CD14-positive monocyte (primary cell): ENCODE results near the gene SLC6A20. TPM values are rescaled to one million over a fixed set of nuclear protein-coding genes. Genes with fewer than 3 reads are reported as not detected.
A peak's percentile ranks its signal among the peaks of the same experiment; 100 is the strongest.

Experiments
- DNase-seq, 3 donors: peaks; one replicate each; pipeline ENCODE4 v3.0.0-alpha.2; 2011 to 2022
- H2AFZ ChIP-seq: 2 replicates; pipeline ENCODE4 v1.6.0; 2012; ENCODE audit warnings: mild to moderate bottlenecking, low read depth, low read length, inconsistent platforms; ENCODE audit not compliant: insufficient read depth, poor library complexity, severe bottlenecking
- H3K27ac ChIP-seq, 2 donors: 1 replicate in 1 of 2; 2 replicates in 1 of 2; pipeline ENCODE4 v1.5.1; 2012 to 2013; ENCODE audit warnings: low read length in 2 of 2, control low read depth in 1 of 2, inconsistent platforms in 1 of 2, low read depth in 1 of 2, mild to moderate bottlenecking in 1 of 2
- H3K27me3 ChIP-seq, 2 donors: one replicate each; pipeline versions ENCODE4 v1.6.0 to v1.6.1; 2011 to 2013; ENCODE audit warnings: low read length in 2 of 2; ENCODE audit not compliant: control insufficient read depth in 2 of 2, insufficient read depth in 2 of 2
- H3K36me3 ChIP-seq, 2 donors: replicated peaks in 1 of 2; 1 replicate in 1 of 2; 2 replicates in 1 of 2; pipeline versions ENCODE4 v1.5.1 to v1.6.1; 2012 to 2013; ENCODE audit warnings: low read length in 2 of 2, control low read depth in 1 of 2, inconsistent platforms in 1 of 2, mild to moderate bottlenecking in 1 of 2; ENCODE audit not compliant: insufficient read depth in 2 of 2, control insufficient read depth in 1 of 2
- H3K4me1 ChIP-seq, 2 donors: 1 replicate in 1 of 2; 2 replicates in 1 of 2; pipeline versions ENCODE4 v1.5.1 to v1.6.1; 2012 to 2013; ENCODE audit warnings: low read length in 2 of 2, control low read depth in 1 of 2, inconsistent platforms in 1 of 2, mild to moderate bottlenecking in 1 of 2, moderate library complexity in 1 of 2; ENCODE audit not compliant: insufficient read depth in 2 of 2, control insufficient read depth in 1 of 2
- H3K4me2 ChIP-seq: replicated peaks from 2 replicates; pipeline ENCODE3; 2012; ENCODE audit warnings: low read length, moderate library complexity, mild to moderate bottlenecking; ENCODE audit not compliant: poor library complexity, severe bottlenecking; ENCODE audit errors: extremely low read depth
- H3K4me3 ChIP-seq, 3 experiments: fragments of 200-600 bp in 1 of 3; sonication (generic) in 1 of 3; replicated peaks in 1 of 3; 1 replicate in 2 of 3; 2 replicates in 1 of 3; pipeline ENCODE4 v1.5.1; 2011 to 2013; ENCODE audit warnings: low read length in 3 of 3, mild to moderate bottlenecking in 3 of 3, control low read depth in 2 of 3, low read depth in 2 of 3, inconsistent platforms in 1 of 3, moderate library complexity in 1 of 3
- H3K79me2 ChIP-seq: 2 replicates; pipeline ENCODE4 v1.6.0; 2012; ENCODE audit warnings: mild to moderate bottlenecking, control low read depth, inconsistent platforms, low read length, moderate library complexity; ENCODE audit not compliant: insufficient read depth
- H3K9ac ChIP-seq: 2 replicates; pipeline ENCODE4 v1.6.0; 2017; ENCODE audit warnings: low read length, mild to moderate bottlenecking; ENCODE audit not compliant: insufficient read depth, poor library complexity, severe bottlenecking
- H3K9me3 ChIP-seq, 2 donors: replicated peaks in 1 of 2; 1 replicate in 1 of 2; 2 replicates in 1 of 2; pipeline versions ENCODE4 v1.5.1 to v1.6.1; 2012 to 2013; ENCODE audit warnings: low read length in 2 of 2, control low read depth in 1 of 2; ENCODE audit not compliant: control insufficient read depth in 1 of 2, insufficient read depth in 1 of 2
- H4K20me1 ChIP-seq: 2 replicates; pipeline ENCODE4 v1.6.0; 2012; ENCODE audit warnings: mild to moderate bottlenecking, low read length, control low read depth, moderate library complexity; ENCODE audit not compliant: insufficient read depth
- H3K27ac Mint-ChIP-seq, 7 donors: one replicate each; pipeline ENCODE4 v1.8.0; 2020; ENCODE audit warnings: mild to moderate bottlenecking in 7 of 7, mixed read lengths in 7 of 7, moderate library complexity in 6 of 7, inconsistent platforms in 2 of 7
- H3K27me3 Mint-ChIP-seq, 3 donors: one replicate each; pipeline ENCODE4 v1.8.0; 2021 to 2022; ENCODE audit warnings: low read depth in 3 of 3, mild to moderate bottlenecking in 3 of 3, mixed read lengths in 3 of 3, moderate library complexity in 3 of 3, inconsistent platforms in 1 of 3
- H3K36me3 Mint-ChIP-seq, 2 donors: one replicate each; pipeline ENCODE4 v1.8.0; 2020; ENCODE audit warnings: mixed read lengths in 2 of 2, inconsistent platforms in 1 of 2, mild to moderate bottlenecking in 1 of 2
- H3K4me1 Mint-ChIP-seq: one replicate; pipeline ENCODE4 v1.8.0; 2020; ENCODE audit warnings: mild to moderate bottlenecking, mixed read lengths
- H3K4me3 Mint-ChIP-seq, 2 donors: one replicate each; pipeline ENCODE4 v1.8.0; 2020; ENCODE audit warnings: mild to moderate bottlenecking in 2 of 2, mixed read lengths in 2 of 2, moderate library complexity in 1 of 2
- H3K9me3 Mint-ChIP-seq, 7 donors: one replicate each; pipeline ENCODE4 v1.8.0; 2020 to 2022; ENCODE audit warnings: mixed read lengths in 7 of 7, mild to moderate bottlenecking in 6 of 7, moderate library complexity in 6 of 7, inconsistent platforms in 2 of 7
- WGBS: methylation state at CpG from one replicate; pipeline ENCODE4 v1.1.5; 2013; ENCODE audit warnings: missing lambda C conversion rate; ENCODE audit not compliant: insufficient coverage; 5-methylcytosine and 5-hydroxymethylcytosine counted together
- intact Hi-C, 2 donors: fragments of 100-400 bp; cut with micrococcal nuclease; formaldehyde crosslinking; loops; one replicate each; pipeline versions ENCODE4 v1.15.0 to v1.15.1; 2023
- polyA plus RNA-seq, 3 donors: library from polyadenylated mRNA; depleted of rRNA in 1 of 3; unstranded in 2 of 3; stranded (reverse) in 1 of 3; fragments of 300-500 nt in 2 of 3; fragments of >200 nt in 1 of 3; fragmentation: Illumina TruSeq in 2 of 3; gene quantifications; 1 replicate in 2 of 3; 2 replicates in 1 of 3; pipeline ENCODE4 v1.2.3, GENCODE V29; 2012 to 2021
- TF ChIP-seq, protein P1 (sequence below): fragments of 200-600 bp; IDR thresholded peaks from one replicate; pipeline ENCODE4 v1.8.0; 2022; ENCODE audit warnings: antibody characterized with exemption, mild to moderate bottlenecking

Gene SLC6A20
- polyA plus RNA-seq, 3 donors, result not detected

DNA sequence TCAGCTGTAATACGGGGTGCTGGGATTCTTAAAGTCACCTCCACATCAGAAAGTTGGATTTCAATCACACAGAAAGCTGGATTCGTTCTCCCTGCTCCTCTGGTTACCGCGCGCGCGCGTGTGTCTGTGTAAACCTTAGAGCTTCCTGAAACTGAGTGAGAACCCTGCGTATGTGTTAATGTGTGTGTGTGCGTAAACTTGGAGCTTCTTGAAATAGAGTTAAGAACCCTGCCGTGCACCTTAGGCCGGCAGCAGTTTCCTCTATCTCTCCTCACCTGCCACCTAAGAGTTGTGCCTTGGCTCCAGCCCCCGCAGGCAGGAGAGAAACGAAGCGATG is 45.1 kb upstream of the SLC6A20 start:
- Mint-ChIP-seq H3K4me3 (peak overlapping the region; percentile 86 to 94), H3K27me3 (peaks cover 5 to 13% (median 9%) of the 10 kb centered on the region in 3 donors), H3K4me1 (peaks cover 25% of the 10 kb centered on the region), H3K27ac (peak overlapping the region in 6 of 7 donors; percentile 74 to 89 (median 86)), H3K36me3 (peaks cover 4 to 5% of the 10 kb centered on the region in 2 donors), H3K9me3 (peaks cover 0 to 5% (median 5%) of the 10 kb centered on the region in 7 donors)
- TF ChIP-seq, protein P1, sequence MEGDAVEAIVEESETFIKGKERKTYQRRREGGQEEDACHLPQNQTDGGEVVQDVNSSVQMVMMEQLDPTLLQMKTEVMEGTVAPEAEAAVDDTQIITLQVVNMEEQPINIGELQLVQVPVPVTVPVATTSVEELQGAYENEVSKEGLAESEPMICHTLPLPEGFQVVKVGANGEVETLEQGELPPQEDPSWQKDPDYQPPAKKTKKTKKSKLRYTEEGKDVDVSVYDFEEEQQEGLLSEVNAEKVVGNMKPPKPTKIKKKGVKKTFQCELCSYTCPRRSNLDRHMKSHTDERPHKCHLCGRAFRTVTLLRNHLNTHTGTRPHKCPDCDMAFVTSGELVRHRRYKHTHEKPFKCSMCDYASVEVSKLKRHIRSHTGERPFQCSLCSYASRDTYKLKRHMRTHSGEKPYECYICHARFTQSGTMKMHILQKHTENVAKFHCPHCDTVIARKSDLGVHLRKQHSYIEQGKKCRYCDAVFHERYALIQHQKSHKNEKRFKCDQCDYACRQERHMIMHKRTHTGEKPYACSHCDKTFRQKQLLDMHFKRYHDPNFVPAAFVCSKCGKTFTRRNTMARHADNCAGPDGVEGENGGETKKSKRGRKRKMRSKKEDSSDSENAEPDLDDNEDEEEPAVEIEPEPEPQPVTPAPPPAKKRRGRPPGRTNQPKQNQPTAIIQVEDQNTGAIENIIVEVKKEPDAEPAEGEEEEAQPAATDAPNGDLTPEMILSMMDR, result no peak
- H3K79me2 ChIP-seq, result no peaks in the 10 kb centered on the region
- peak overlapping the region; percentile 15 to 64 for H3K27ac ChIP-seq
- peak overlapping the region; percentile 66 to 81 (median 79) for H3K4me3 ChIP-seq
- H3K4me2 ChIP-seq, result peak overlapping the region; percentile 89
- no peaks in the 10 kb centered on the region for H3K36me3 ChIP-seq
- intact Hi-C loops, result loop anchor here in 1 of 2 donors (1.0 kb wide), 1 partner anchor 8 kb away; no protein-coding TSS in a partner anchor
- peaks cover 0 to 9% of the 10 kb centered on the region in 2 donors for H3K27me3 ChIP-seq
- peak overlapping the region; percentile 92 for H2AFZ ChIP-seq
- peaks cover 18 to 19% of the 10 kb centered on the region in 2 donors for H3K4me1 ChIP-seq
- no peaks in the 10 kb centered on the region for H3K9me3 ChIP-seq
- DNase-seq, result peak; percentile 28 to 44 (median 42)
- no peaks in the 10 kb centered on the region for H4K20me1 ChIP-seq
- WGBS, result 0% methylated on average over 4 of the region's 15 CpGs
- peak overlapping the region; percentile 62 for H3K9ac ChIP-seq

GRCh38 chr3:45838466-45838865 is 42.1 kb upstream of the SLC6A20 start:
- peaks cover 18 to 19% of the 10 kb centered on the region in 2 donors for H3K4me1 ChIP-seq
- H3K36me3 ChIP-seq, result no peaks in the 10 kb centered on the region
- H3K4me3 ChIP-seq, result no peak overlapping the region
- H3K4me3 Mint-ChIP-seq, result no peak overlapping the region
- H2AFZ ChIP-seq, result no peak overlapping the region
- H3K4me1 Mint-ChIP-seq, result peaks cover 25% of the 10 kb centered on the region
- no peak overlapping the region for H3K4me2 ChIP-seq
- H3K9me3 ChIP-seq, result no peaks in the 10 kb centered on the region
- intact Hi-C loops, result no loop called here
- no peaks in the 10 kb centered on the region for H3K79me2 ChIP-seq
- TF ChIP-seq, protein P1, result no peak
- peaks cover 0 to 2% of the 10 kb centered on the region in 2 donors for H3K27me3 ChIP-seq
- peaks cover 0 to 5% (median 5%) of the 10 kb centered on the region in 7 donors for H3K9me3 Mint-ChIP-seq
- peaks cover 0 to 7% (median 4%) of the 10 kb centered on the region in 3 donors for H3K27me3 Mint-ChIP-seq
- H4K20me1 ChIP-seq, result no peaks in the 10 kb centered on the region
- no CpG with 5 or more reads among the region's 1 CpG for WGBS
- peaks cover 16 to 19% of the 10 kb centered on the region in 2 donors for H3K36me3 Mint-ChIP-seq
- no peak for DNase-seq
- no peak overlapping the region for H3K27ac Mint-ChIP-seq
- H3K9ac ChIP-seq, result no peak overlapping the region
- no peak overlapping the region for H3K27ac ChIP-seq
